KMS-11 (cell line): ENCODE data around the gene SLC30A1.
"Not testable (repeated sequence)": the region's sequence is repeated elsewhere in the genome, so short reads cannot be mapped to it uniquely, and the experiment has no call there.

Source experiments
- H2AFZ ChIP-seq: fragments of 200-600 bp; sonication (generic); 2 replicates; pipeline ENCODE4 v1.6.1; 2016; ENCODE audit warnings: antibody characterized with exemption, mixed run types, low read depth
- H3K27ac ChIP-seq: fragments of 200-600 bp; sonication (generic); 2 replicates; pipeline ENCODE4 v1.6.1; 2016; ENCODE audit warnings: mild to moderate bottlenecking, mixed run types
- H3K27me3 ChIP-seq: fragments of 200-600 bp; sonication (generic); 2 replicates; pipeline ENCODE4 v1.6.1; 2017; ENCODE audit warnings: mild to moderate bottlenecking, low read depth, mixed run types, moderate library complexity; ENCODE audit not compliant: insufficient read depth
- H3K36me3 ChIP-seq: fragments of 200-600 bp; sonication (generic); 2 replicates; pipeline ENCODE4 v1.6.1; 2017; ENCODE audit warnings: mild to moderate bottlenecking, mixed run types; ENCODE audit not compliant: insufficient read depth
- H3K4me1 ChIP-seq: fragments of 200-600 bp; sonication (generic); 2 replicates; pipeline ENCODE4 v1.6.1; 2016; ENCODE audit warnings: mild to moderate bottlenecking, low read depth, mixed run types; ENCODE audit not compliant: poor library complexity, severe bottlenecking
- H3K4me2 ChIP-seq: fragments of 200-600 bp; sonication (generic); 2 replicates; pipeline ENCODE4 v1.7.0; 2016; ENCODE audit warnings: mild to moderate bottlenecking, mixed run types
- H3K4me3 ChIP-seq: fragments of 200-600 bp; sonication (generic); IDR thresholded peaks from 2 replicates; pipeline ENCODE4 v1.6.1; 2017; ENCODE audit warnings: low read depth, low read length, mixed read lengths; ENCODE audit not compliant: insufficient read depth
- H3K79me2 ChIP-seq: fragments of 200-600 bp; sonication (generic); 2 replicates; pipeline ENCODE4 v1.6.1; 2016; ENCODE audit warnings: low read depth, mixed run types; ENCODE audit not compliant: insufficient read depth
- H3K9ac ChIP-seq: fragments of 200-600 bp; sonication (generic); 2 replicates; pipeline ENCODE4 v1.6.1; 2016; ENCODE audit warnings: mild to moderate bottlenecking, mixed run types
- H4K20me1 ChIP-seq: fragments of 200-600 bp; sonication (generic); 2 replicates; pipeline ENCODE4 v1.6.1; 2016; ENCODE audit warnings: mild to moderate bottlenecking, mixed run types; ENCODE audit not compliant: insufficient read depth
- CTCF ChIP-seq: fragments of 200-600 bp; sonication (generic); conservative IDR thresholded peaks from 2 replicates; pipeline ENCODE4 v1.6.1; 2017; ENCODE audit warnings: low read depth, mild to moderate bottlenecking, antibody characterized with exemption, low read length, moderate library complexity, mixed read lengths

The SLC30A1 gene

GRCh38 chr1:211578640-211579439, at the start of gene SLC30A1:
SLC30A1 (minus strand) TSS chr1:211579161; CDS start chr1:211578612, 549 bp downstream.
- H3K9ac ChIP-seq = peak within 1 kb of the TSS; percentile 66
- H2AFZ ChIP-seq = peak within 1 kb of the TSS; percentile 74
- H3K4me1 ChIP-seq = peaks cover 62% of the 10 kb centered on the region
- H4K20me1 ChIP-seq = peaks cover 14% of the 10 kb centered on the region; the same call in 1 of the 2 replicates
- H3K27me3 ChIP-seq = no peaks in the 10 kb centered on the region
- no peak for TF ChIP-seq CTCF
- H3K4me3 ChIP-seq = peak within 1 kb of the TSS; percentile 98
- H3K27ac ChIP-seq = peak within 1 kb of the TSS; percentile 67
- peaks cover 41% of the 10 kb centered on the region; the same call in 1 of the 2 replicates for H3K79me2 ChIP-seq
- peak within 1 kb of the TSS; percentile 92 for H3K4me2 ChIP-seq
- no peaks in the 10 kb centered on the region; the same call in 1 of the 2 replicates for H3K36me3 ChIP-seq

- Histone ChIP-seq H3K27me3 (no peaks in the 10 kb centered on the region), H3K9ac (no peak overlapping the region), H2AFZ (no peak overlapping the region), H3K4me3 (no peak overlapping the region), H3K36me3 (no peaks in the 10 kb centered on the region), H4K20me1 (no peaks in the 10 kb centered on the region), H3K27ac (no peak overlapping the region), H3K4me1 (peaks cover 20% of the 10 kb centered on the region), H3K79me2 (no peaks in the 10 kb centered on the region), H3K4me2 (no peak overlapping the region)
- no peak for TF ChIP-seq CTCF
Measured at GRCh38 chr1:211628417-211628816, 49.5 kb upstream of the SLC30A1 start.

GRCh38 chr1:211627259-211627658, 48.3 kb upstream of the SLC30A1 start:
- no peak for TF ChIP-seq CTCF
- H3K4me2 ChIP-seq = no peak overlapping the region
- no peak overlapping the region for H3K27ac ChIP-seq
- peaks cover 8% of the 10 kb centered on the region for H3K4me1 ChIP-seq
- H4K20me1 ChIP-seq = no peaks in the 10 kb centered on the region
- no peaks in the 10 kb centered on the region for H3K27me3 ChIP-seq
- no peaks in the 10 kb centered on the region for H3K36me3 ChIP-seq
- no peak overlapping the region for H2AFZ ChIP-seq
- no peak overlapping the region for H3K4me3 ChIP-seq
- H3K79me2 ChIP-seq = no peaks in the 10 kb centered on the region
- H3K9ac ChIP-seq = no peak overlapping the region

GRCh38 chr1:211625866-211626265, 46.9 kb upstream of the SLC30A1 start:
- not testable (repeated sequence) for H3K27me3 ChIP-seq, H3K9ac ChIP-seq, H3K4me1 ChIP-seq, H3K4me2 ChIP-seq, H3K27ac ChIP-seq, H4K20me1 ChIP-seq, H2AFZ ChIP-seq, H3K4me3 ChIP-seq, H3K79me2 ChIP-seq, H3K36me3 ChIP-seq

GRCh38 chr1:211625040-211625439, 46.1 kb upstream of the SLC30A1 start:
- Histone ChIP-seq H3K9ac (no peak overlapping the region), H3K4me1 (no peaks in the 10 kb centered on the region), H2AFZ (no peak overlapping the region), H4K20me1 (no peaks in the 10 kb centered on the region), H3K4me2 (no peak overlapping the region), H3K79me2 (no peaks in the 10 kb centered on the region), H3K36me3 (no peaks in the 10 kb centered on the region), H3K4me3 (no peak overlapping the region), H3K27me3 (no peaks in the 10 kb centered on the region), H3K27ac (no peak overlapping the region)
- TF ChIP-seq CTCF = no peak
